Erythroblast (primary cell): ENCODE data around the gene SMIM13.

Experiments used
- GATA1 ChIP-seq: IDR thresholded peaks from 2 replicates; pipeline ENCODE4 v1.6.1; 2011; ENCODE audit warnings: low read depth, mild to moderate bottlenecking, control low read depth, low read length, moderate library complexity
- POLR2A ChIP-seq: IDR thresholded peaks from 2 replicates; pipeline ENCODE4 v1.6.1; 2011; ENCODE audit warnings: mild to moderate bottlenecking, low read length

- TF ChIP-seq POLR2A, result no peak
- no peak for TF ChIP-seq GATA1
Measured at GRCh38 chr6:11078266-11078665, 15.4 kb upstream of the SMIM13 start.
